GM23248 (cell line): ENCODE data around the gene NOL7. TPM values are rescaled to one million over a fixed set of nuclear protein-coding genes. Genes with fewer than 3 reads are reported as not detected.

Experiments
- DNase-seq: peaks from one replicate; pipeline ENCODE4 v3.0.0-alpha.2; 2015
- H2AFZ ChIP-seq: fragments of 200-600 bp; sonication (generic); 2 replicates; pipeline ENCODE4 v1.6.1; 2016; ENCODE audit warnings: antibody characterized with exemption
- H3F3A ChIP-seq: fragments of 200-600 bp; sonication (generic); 2 replicates; pipeline ENCODE4 v1.6.1; 2016; ENCODE audit warnings: mild to moderate bottlenecking, antibody characterized with exemption, mixed run types; ENCODE audit not compliant: insufficient read depth
- H3K27ac ChIP-seq: fragments of 200-600 bp; sonication (generic); 2 replicates; pipeline ENCODE4 v1.5.1; 2016; ENCODE audit warnings: mild to moderate bottlenecking
- H3K27me3 ChIP-seq: fragments of 200-600 bp; sonication (generic); replicated peaks from 2 replicates; pipeline ENCODE4 v1.6.1; 2016; ENCODE audit warnings: mild to moderate bottlenecking; ENCODE audit not compliant: insufficient read depth
- H3K36me3 ChIP-seq: fragments of 200-600 bp; sonication (generic); 2 replicates; pipeline ENCODE4 v1.6.1; 2016; ENCODE audit warnings: low read depth, mild to moderate bottlenecking
- H3K4me1 ChIP-seq: fragments of 200-600 bp; sonication (generic); 2 replicates; pipeline ENCODE4 v1.6.1; 2016; ENCODE audit warnings: mild to moderate bottlenecking; ENCODE audit not compliant: insufficient read depth
- H3K4me2 ChIP-seq: fragments of 200-600 bp; sonication (generic); one replicate; pipeline ENCODE4 v1.6.1; 2016; ENCODE audit warnings: mild to moderate bottlenecking; ENCODE audit not compliant: unreplicated experiment
- H3K4me3 ChIP-seq: fragments of 200-600 bp; sonication (generic); 2 replicates; pipeline ENCODE4 v1.5.1; 2016; ENCODE audit warnings: mild to moderate bottlenecking
- H3K79me2 ChIP-seq: fragments of 200-600 bp; sonication (generic); 2 replicates; pipeline ENCODE4 v1.6.1; 2016; ENCODE audit warnings: mild to moderate bottlenecking; ENCODE audit not compliant: insufficient read depth
- H3K9ac ChIP-seq: fragments of 200-600 bp; sonication (generic); 2 replicates; pipeline ENCODE4 v1.6.1; 2016; ENCODE audit warnings: mild to moderate bottlenecking
- H3K9me2 ChIP-seq: fragments of 200-600 bp; sonication (generic); 2 replicates; pipeline ENCODE4 v1.6.1; 2016; ENCODE audit warnings: mixed run types, mild to moderate bottlenecking, moderate library complexity; ENCODE audit not compliant: insufficient read depth
- H3K9me3 ChIP-seq: fragments of 200-600 bp; sonication (generic); one replicate; pipeline ENCODE4 v1.6.1; 2017; ENCODE audit warnings: low read depth
- H4K20me1 ChIP-seq: fragments of 200-600 bp; sonication (generic); 2 replicates; pipeline ENCODE4 v1.6.0; 2016; ENCODE audit not compliant: insufficient read depth
- EZH2 ChIP-seq: fragments of 200-600 bp; sonication (generic); IDR thresholded peaks from 2 replicates; pipeline ENCODE4 v1.6.1; 2018; ENCODE audit warnings: antibody characterized with exemption, mild to moderate bottlenecking; ENCODE audit not compliant: insufficient read depth, poor library complexity, severe bottlenecking
- EZH2phosphoT487 ChIP-seq: fragments of 200-600 bp; sonication (generic); IDR thresholded peaks from 2 replicates; pipeline ENCODE4 v1.6.1; 2018; ENCODE audit warnings: antibody characterized with exemption, moderate library complexity, mild to moderate bottlenecking, low read depth; ENCODE audit not compliant: insufficient read depth
- WGBS, 2 experiments: methylation state at CpG; one replicate each; pipeline ENCODE4 v1.1.6; 2015 to 2017; ENCODE audit warnings: low lambda C conversion rate in 2 of 2, low coverage in 1 of 2; ENCODE audit errors: missing lambda C conversion rate in 2 of 2; 5-methylcytosine and 5-hydroxymethylcytosine counted together
- in situ Hi-C: fragments of 300-500 bp; cut with MboI; formaldehyde crosslinking; loops from 2 replicates; pipeline ENCODE4 v1.15.0; 2020
- polyA plus RNA-seq: library from polyadenylated mRNA; unstranded; fragments of >200 nt; fragmentation: Nextera tagmentation; extraction: Ambion mirVana; gene quantifications from 2 replicates; pipeline ENCODE4 v1.2.1, GENCODE V29; 2016
- total RNA-seq: library from RNA; depleted of rRNA; stranded (reverse); fragments of >200 nt; shearing (Covaris generic); gene quantifications from 2 replicates; pipeline ENCODE4 v1.2.3, GENCODE V29; 2014

Gene NOL7
- total and polyA plus RNA-seq, 2 experiments from 2014 or later: 53.1 to 124 TPM

- no peak for TF ChIP-seq EZH2
- TF ChIP-seq EZH2phosphoT487: no peak
- Histone ChIP-seq H3K4me2 (no peak overlapping the region), H3K4me3 (no peak overlapping the region), H3K9me2 (no peaks in the 10 kb centered on the region), H3K36me3 (peaks cover 3% of the 10 kb centered on the region; the same call in 1 of the 2 replicates), H3K4me1 (no peaks in the 10 kb centered on the region), H3K9me3 (no peaks in the 10 kb centered on the region), H2AFZ (no peak overlapping the region), H4K20me1 (peaks cover 6% of the 10 kb centered on the region; the same call in 1 of the 2 replicates), H3K27ac (no peak overlapping the region), H3F3A (peaks cover 8% of the 10 kb centered on the region; the same call in 1 of the 2 replicates), H3K27me3 (no peaks in the 10 kb centered on the region), H3K9ac (no peak overlapping the region), H3K79me2 (peaks cover 93% of the 10 kb centered on the region)
- in situ Hi-C loops: no loop called here
- DNase-seq: no peak
Measured at GRCh38 chr6:13654496-13654895, 39.4 kb downstream of the NOL7 start.

- Histone ChIP-seq H4K20me1 (peaks cover 14% of the 10 kb centered on the region; the same call in 1 of the 2 replicates), H3K79me2 (peaks cover 95% of the 10 kb centered on the region), H3K36me3 (peaks cover 3% of the 10 kb centered on the region; the same call in 1 of the 2 replicates), H3K9me3 (no peaks in the 10 kb centered on the region), H3K9ac (no peak overlapping the region), H3K4me1 (no peaks in the 10 kb centered on the region), H3K27ac (no peak overlapping the region), H3F3A (peaks cover 8% of the 10 kb centered on the region; the same call in 1 of the 2 replicates), H3K27me3 (no peaks in the 10 kb centered on the region), H2AFZ (no peak overlapping the region), H3K4me2 (no peak overlapping the region), H3K9me2 (no peaks in the 10 kb centered on the region), H3K4me3 (no peak overlapping the region)
- in situ Hi-C loops: no loop called here
- TF ChIP-seq EZH2phosphoT487 (no peak), EZH2 (no peak)
- WGBS, 2 experiments: 91 to 96% methylated on average over 1 of the region's 1 CpG
- DNase-seq: no peak
Measured at GRCh38 chr6:13655700-13656099, 40.6 kb downstream of the NOL7 start.

GRCh38 chr6:13660273-13660672 is 45.1 kb downstream of the NOL7 start:
- Histone ChIP-seq H3K4me1 (peaks cover 17% of the 10 kb centered on the region), H3K27ac (no peak overlapping the region), H2AFZ (no peak overlapping the region), H3F3A (peaks cover 8% of the 10 kb centered on the region; the same call in 1 of the 2 replicates), H3K9me3 (no peaks in the 10 kb centered on the region), H3K9me2 (no peaks in the 10 kb centered on the region; the same call in 1 of the 2 replicates), H3K79me2 (peaks cover 100% of the 10 kb centered on the region), H3K4me2 (no peak overlapping the region), H3K36me3 (no peaks in the 10 kb centered on the region), H3K27me3 (no peaks in the 10 kb centered on the region), H3K9ac (no peak overlapping the region), H3K4me3 (no peak overlapping the region), H4K20me1 (peaks cover 31% of the 10 kb centered on the region; the same call in 1 of the 2 replicates)
- no peak for TF ChIP-seq EZH2
- TF ChIP-seq EZH2phosphoT487: no peak
- WGBS, 2 experiments: 100% methylated on average over 1 of the region's 1 CpG
- in situ Hi-C loops: no loop called here
- no peak for DNase-seq

GRCh38 chr6:13660893-13661292 is 45.8 kb downstream of the NOL7 start:
- in situ Hi-C loops: no loop called here
- Histone ChIP-seq H3K27ac (no peak overlapping the region), H3K9me2 (no peaks in the 10 kb centered on the region; the same call in 1 of the 2 replicates), H3K4me1 (peaks cover 17% of the 10 kb centered on the region), H3K36me3 (no peaks in the 10 kb centered on the region), H4K20me1 (peaks cover 31% of the 10 kb centered on the region; the same call in 1 of the 2 replicates), H3F3A (peaks cover 8% of the 10 kb centered on the region; the same call in 1 of the 2 replicates), H2AFZ (no peak overlapping the region), H3K9ac (no peak overlapping the region), H3K27me3 (no peaks in the 10 kb centered on the region), H3K4me2 (no peak overlapping the region), H3K4me3 (no peak overlapping the region), H3K79me2 (peaks cover 100% of the 10 kb centered on the region), H3K9me3 (no peaks in the 10 kb centered on the region)
- TF ChIP-seq EZH2 (no peak), EZH2phosphoT487 (no peak)
- no peak for DNase-seq
- WGBS, 2 experiments: 95 to 100% methylated on average over 1 of the region's 1 CpG

- Histone ChIP-seq H3K4me3 (no peak overlapping the region), H3K36me3 (no peaks in the 10 kb centered on the region), H3K79me2 (peaks cover 100% of the 10 kb centered on the region), H3K27me3 (no peaks in the 10 kb centered on the region), H3K4me2 (no peak overlapping the region), H3K9me3 (no peaks in the 10 kb centered on the region), H3K9me2 (no peaks in the 10 kb centered on the region; the same call in 1 of the 2 replicates), H3K9ac (no peak overlapping the region), H3K4me1 (peaks cover 22% of the 10 kb centered on the region), H3F3A (peaks cover 8% of the 10 kb centered on the region; the same call in 1 of the 2 replicates), H3K27ac (no peak overlapping the region), H2AFZ (no peak overlapping the region), H4K20me1 (peaks cover 31% of the 10 kb centered on the region; the same call in 1 of the 2 replicates)
- TF ChIP-seq EZH2phosphoT487: no peak
- TF ChIP-seq EZH2: no peak
- 100% methylated on average over 2 of the region's 2 CpGs for WGBS, 2 experiments
- in situ Hi-C loops: no loop called here
- DNase-seq: no peak
Measured at GRCh38 chr6:13661647-13662046, 46.5 kb downstream of the NOL7 start.
